CD4-positive, alpha-beta T cell (primary cell): Measurements from ENCODE around the gene CA4. TPM values are rescaled to one million over a fixed set of nuclear protein-coding genes. Genes with fewer than 3 reads are reported as not detected.

Experiments used
- ATAC-seq: fragments of 200-7000 bp; cut with Tn5 transposase; one replicate; pipeline ENCODE4 v1.10.0; 2022; ENCODE audit warnings: mild to moderate bottlenecking; ENCODE audit not compliant: poor library complexity
- CTCF ChIA-PET: fragments of 350-600 bp; sonication (Branson Sonifier 250); formaldehyde crosslinking; loops from one replicate; lab custom pipeline; 2021; ENCODE audit warnings: antibody characterized with exemption, inconsistent platforms; lab: Charles Lee
- POLR2A ChIA-PET: fragments of 350-600 bp; sonication (Branson Sonifier 250); formaldehyde crosslinking; loops from one replicate; lab custom pipeline; 2021; ENCODE audit warnings: antibody characterized with exemption, inconsistent platforms; lab: Charles Lee
- DNase-seq, 14 experiments: peaks; one replicate each; pipeline ENCODE4 v3.0.0-alpha.2; 2013 to 2020; ENCODE audit warnings: mixed read lengths in 2 of 14
- H3K27ac ChIP-seq, 2 donors: one replicate each; pipeline versions ENCODE4 v1.5.1 to v1.7.0; 2013; ENCODE audit warnings: low read length in 2 of 2, low read depth in 1 of 2, mild to moderate bottlenecking in 1 of 2
- H3K27me3 ChIP-seq, 2 experiments: 1 replicate in 1 of 2; 2 replicates in 1 of 2; pipeline versions ENCODE4 v1.6.1 to v1.7.0; 2013; ENCODE audit warnings: low read length in 2 of 2, control low read depth in 1 of 2, mild to moderate bottlenecking in 1 of 2, moderate library complexity in 1 of 2; ENCODE audit not compliant: insufficient read depth in 2 of 2, control insufficient read depth in 1 of 2
- H3K36me3 ChIP-seq: one replicate; pipeline ENCODE4 v1.6.1; 2013; ENCODE audit warnings: low read length, control low read depth; ENCODE audit not compliant: insufficient read depth
- H3K4me1 ChIP-seq: one replicate; pipeline ENCODE4 v1.6.1; 2013; ENCODE audit warnings: low read length, control low read depth; ENCODE audit not compliant: insufficient read depth
- H3K4me3 ChIP-seq: one replicate; pipeline ENCODE4 v1.5.1; 2013; ENCODE audit warnings: mild to moderate bottlenecking, low read length, moderate library complexity
- H3K9me3 ChIP-seq, 2 experiments: 1 replicate in 1 of 2; 2 replicates in 1 of 2; pipeline versions ENCODE4 v1.6.1 to v1.7.0; 2013; ENCODE audit warnings: low read length in 2 of 2, mild to moderate bottlenecking in 2 of 2, control low read depth in 1 of 2, moderate library complexity in 1 of 2; ENCODE audit not compliant: control insufficient read depth in 1 of 2, insufficient read depth in 1 of 2
- H3K27ac Mint-ChIP-seq: one replicate; pipeline ENCODE4 v1.8.0; 2020; ENCODE audit warnings: mixed read lengths
- H3K27me3 Mint-ChIP-seq: one replicate; pipeline ENCODE4 v1.8.0; 2021; ENCODE audit warnings: mixed read lengths
- H3K36me3 Mint-ChIP-seq: one replicate; pipeline ENCODE4 v1.8.0; 2021; ENCODE audit warnings: low read depth, mixed read lengths
- H3K4me1 Mint-ChIP-seq: one replicate; pipeline ENCODE4 v1.8.0; 2021; ENCODE audit warnings: low read depth, mixed read lengths
- H3K4me3 Mint-ChIP-seq: one replicate; pipeline ENCODE4 v1.8.0; 2020; ENCODE audit warnings: mild to moderate bottlenecking, mixed read lengths
- H3K9me3 Mint-ChIP-seq: one replicate; pipeline ENCODE4 v1.8.0; 2020; ENCODE audit warnings: mixed read lengths
- CTCF ChIP-seq: fragments of 200-600 bp; IDR thresholded peaks from one replicate; pipeline ENCODE4 v1.8.0; 2022; ENCODE audit warnings: antibody characterized with exemption, mild to moderate bottlenecking
- intact Hi-C, 2 experiments: fragments of 100-400 bp; cut with DNase I in 1 of 2; cut with micrococcal nuclease in 1 of 2; formaldehyde crosslinking; loops; one replicate each; pipeline versions ENCODE4 v1.15.1 to v1.9.0; 2023 to 2025; cut with DNase I, micrococcal nuclease
- total RNA-seq, 174 experiments: library from RNA in 2 of 174; stranded (reverse) in 2 of 174; gene quantifications; one replicate each; pipeline ENCODE4 v1.2.3 and lab custom pipeline; 2021 to 2026

The CA4 gene
- total RNA-seq, 2 experiments from 2014 or later = not detected

DNA sequence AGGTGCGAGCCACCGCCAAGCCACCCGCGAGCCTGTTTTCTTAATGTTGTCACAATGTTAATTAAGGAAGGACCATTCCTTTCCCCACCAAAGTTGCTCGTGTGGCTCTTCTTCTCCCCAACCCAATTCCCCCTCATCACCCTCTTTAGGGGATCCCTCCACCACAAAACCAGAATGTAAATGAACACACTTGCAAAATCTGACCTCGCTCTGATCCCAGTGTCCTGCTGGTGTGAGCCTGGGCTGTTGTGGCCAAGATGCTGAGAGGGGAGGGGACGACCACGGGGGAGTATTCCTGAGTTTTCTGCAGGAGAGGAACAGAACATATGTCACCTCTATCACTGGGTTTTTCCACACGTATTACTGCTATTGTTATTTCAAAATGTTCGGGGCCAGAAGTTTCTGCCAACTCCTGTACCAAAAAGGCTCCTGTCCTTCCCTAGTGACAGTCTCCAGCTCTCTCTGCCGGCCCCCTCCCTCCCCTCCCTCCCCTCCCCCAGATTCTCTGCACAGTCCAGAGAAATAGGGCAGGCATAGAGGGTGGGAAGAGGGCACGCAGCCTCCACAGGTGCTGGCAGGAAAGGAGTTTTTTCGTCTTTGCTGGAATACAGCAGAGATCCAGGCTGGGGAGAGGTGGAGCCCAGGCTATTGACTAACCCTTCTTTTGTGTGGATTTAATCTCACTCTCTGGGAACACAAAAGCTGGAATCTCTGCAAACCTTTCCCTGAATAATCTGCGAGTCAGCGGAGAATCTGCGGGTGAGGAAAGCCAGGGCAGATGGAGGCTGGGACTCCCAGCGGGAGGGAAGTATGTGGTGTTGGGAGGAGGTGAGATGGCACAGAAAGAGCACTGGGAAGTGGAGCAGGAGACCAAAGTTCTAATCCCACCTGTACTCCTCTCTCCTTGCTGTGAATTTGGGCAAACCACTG is 4.5 kb upstream of the CA4 start:
- no peak for DNase-seq
- H3K27me3 ChIP-seq = peaks cover 65 to 83% of the 10 kb centered on the region in 2 experiments
- no peak for TF ChIP-seq CTCF
- intact Hi-C loops = no loop called here
- Mint-ChIP-seq H3K4me1 (peaks cover 24% of the 10 kb centered on the region), H3K36me3 (no peaks in the 10 kb centered on the region), H3K27ac (no peak overlapping the region), H3K9me3 (no peaks in the 10 kb centered on the region), H3K4me3 (no peak overlapping the region), H3K27me3 (peaks cover 93% of the 10 kb centered on the region)
- ChIA-PET CTCF (no interaction called here), POLR2A (interaction anchor here (0.6 kb wide), 1 partner anchor 10 kb away, joined by 3 read pairs; no protein-coding TSS in a partner anchor)
- H3K36me3 ChIP-seq = no peaks in the 10 kb centered on the region
- peaks cover 22% of the 10 kb centered on the region for H3K4me1 ChIP-seq
- ATAC-seq = no peak
- no peak overlapping the region for H3K27ac ChIP-seq
- no peak overlapping the region for H3K4me3 ChIP-seq
- peaks cover 0 to 21% of the 10 kb centered on the region in 2 experiments for H3K9me3 ChIP-seq

- no peaks in the 10 kb centered on the region for H3K9me3 Mint-ChIP-seq
- Histone ChIP-seq H3K36me3 (no peaks in the 10 kb centered on the region), H3K27ac (no peak overlapping the region), H3K4me1 (peaks cover 27% of the 10 kb centered on the region), H3K27me3 (peaks cover 65 to 81% of the 10 kb centered on the region in 2 experiments), H3K4me3 (no peak overlapping the region), H3K9me3 (peaks cover 0 to 19% of the 10 kb centered on the region in 2 experiments)
- H3K36me3 Mint-ChIP-seq = no peaks in the 10 kb centered on the region
- intact Hi-C loops = no loop called here
- no peak overlapping the region for H3K4me3 Mint-ChIP-seq
- CTCF ChIA-PET = no interaction called here
- ATAC-seq (no peak), DNase-seq (no peak)
- no peak for TF ChIP-seq CTCF
- H3K27ac Mint-ChIP-seq = no peak overlapping the region
- POLR2A ChIA-PET = interaction anchor here (0.6 to 1.1 kb wide), 2 partner anchors 9 to 11 kb away, joined by 3 read pairs; no protein-coding TSS in a partner anchor
- H3K27me3 Mint-ChIP-seq = peaks cover 94% of the 10 kb centered on the region
- H3K4me1 Mint-ChIP-seq = peaks cover 32% of the 10 kb centered on the region
These were observed 3.6 kb upstream of the CA4 start for GRCh38 chr17:60146206-60146605.

- ChIA-PET POLR2A (interaction anchor here (1.1 kb wide), 1 partner anchor 10 kb away, joined by 3 read pairs; no protein-coding TSS in a partner anchor), CTCF (no interaction called here)
- ATAC-seq (no peak), DNase-seq (no peak)
- H3K27me3 ChIP-seq = peaks cover 59 to 80% of the 10 kb centered on the region in 2 experiments
- no peak overlapping the region for H3K27ac Mint-ChIP-seq
- H3K27me3 Mint-ChIP-seq = peaks cover 96% of the 10 kb centered on the region
- peaks cover 29% of the 10 kb centered on the region for H3K4me1 ChIP-seq
- intact Hi-C loops = no loop called here
- no peaks in the 10 kb centered on the region for H3K9me3 Mint-ChIP-seq
- no peaks in the 10 kb centered on the region for H3K36me3 ChIP-seq
- H3K36me3 Mint-ChIP-seq = no peaks in the 10 kb centered on the region
- H3K9me3 ChIP-seq = peaks cover 0 to 11% of the 10 kb centered on the region in 2 experiments
- no peak overlapping the region for H3K27ac ChIP-seq
- no peak for TF ChIP-seq CTCF
- no peak overlapping the region for H3K4me3 Mint-ChIP-seq
- H3K4me1 Mint-ChIP-seq = peaks cover 32% of the 10 kb centered on the region
- H3K4me3 ChIP-seq = no peak overlapping the region
These were observed 2.1 kb upstream of the CA4 start for GRCh38 chr17:60147553-60148223.
